WERI-Rb-1 (cell line): ENCODE measurements around the gene KLHL8.

Experiments
- DNase-seq: peaks from one replicate; pipeline ENCODE4 v3.0.0-alpha.2; 2020
- H3K27ac ChIP-seq: fragments of 250-450 bp; sonication (Bioruptor Pico); 2 replicates; pipeline ENCODE4 v1.5.1; 2020; ENCODE audit warnings: mild to moderate bottlenecking, moderate library complexity
- H3K27me3 ChIP-seq: fragments of 250-450 bp; sonication (Bioruptor Pico); 2 replicates; pipeline ENCODE4 v1.5.1; 2021; ENCODE audit warnings: mild to moderate bottlenecking, low read depth, moderate library complexity; ENCODE audit not compliant: insufficient read depth, severe bottlenecking
- H3K36me3 ChIP-seq: fragments of 250-450 bp; sonication (Bioruptor Pico); 2 replicates; pipeline ENCODE4 v1.5.1; 2020; ENCODE audit warnings: mild to moderate bottlenecking, moderate library complexity
- H3K4me3 ChIP-seq: 2 replicates; pipeline ENCODE4 v1.5.1; 2011; ENCODE audit warnings: low read depth, mild to moderate bottlenecking, control low read depth, low read length
- H3K9me3 ChIP-seq: fragments of 250-450 bp; sonication (Bioruptor Pico); 2 replicates; pipeline ENCODE4 v1.5.1; 2021; ENCODE audit warnings: mild to moderate bottlenecking, moderate library complexity; ENCODE audit not compliant: severe bottlenecking
- TF ChIP-seq, protein P1 (sequence below): IDR thresholded peaks from 2 replicates; pipeline ENCODE4 v1.5.1; 2011; ENCODE audit warnings: low read depth, mild to moderate bottlenecking, control low read depth, inconsistent platforms, low read length

Gene KLHL8

DNA sequence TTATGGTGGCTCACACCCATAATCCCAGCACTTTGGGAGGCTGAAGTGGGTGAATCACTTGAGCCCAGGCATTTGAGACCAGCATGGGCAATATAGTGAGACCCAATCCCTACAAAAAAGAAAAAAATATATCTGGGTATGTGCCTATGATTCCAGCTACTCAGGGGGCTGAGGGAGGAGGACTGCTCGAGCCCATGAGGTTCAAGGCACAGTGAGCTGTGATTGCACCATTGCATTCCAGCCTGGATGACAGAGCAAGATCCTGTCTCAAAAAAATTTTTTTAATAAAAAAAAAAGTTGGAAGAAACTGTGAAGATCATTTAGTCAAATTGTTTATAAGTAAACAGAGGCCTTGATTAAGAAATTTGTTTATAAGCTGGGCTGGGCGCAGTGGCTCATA, 39.7 kb downstream of the KLHL8 start:
- TF ChIP-seq, protein P1, sequence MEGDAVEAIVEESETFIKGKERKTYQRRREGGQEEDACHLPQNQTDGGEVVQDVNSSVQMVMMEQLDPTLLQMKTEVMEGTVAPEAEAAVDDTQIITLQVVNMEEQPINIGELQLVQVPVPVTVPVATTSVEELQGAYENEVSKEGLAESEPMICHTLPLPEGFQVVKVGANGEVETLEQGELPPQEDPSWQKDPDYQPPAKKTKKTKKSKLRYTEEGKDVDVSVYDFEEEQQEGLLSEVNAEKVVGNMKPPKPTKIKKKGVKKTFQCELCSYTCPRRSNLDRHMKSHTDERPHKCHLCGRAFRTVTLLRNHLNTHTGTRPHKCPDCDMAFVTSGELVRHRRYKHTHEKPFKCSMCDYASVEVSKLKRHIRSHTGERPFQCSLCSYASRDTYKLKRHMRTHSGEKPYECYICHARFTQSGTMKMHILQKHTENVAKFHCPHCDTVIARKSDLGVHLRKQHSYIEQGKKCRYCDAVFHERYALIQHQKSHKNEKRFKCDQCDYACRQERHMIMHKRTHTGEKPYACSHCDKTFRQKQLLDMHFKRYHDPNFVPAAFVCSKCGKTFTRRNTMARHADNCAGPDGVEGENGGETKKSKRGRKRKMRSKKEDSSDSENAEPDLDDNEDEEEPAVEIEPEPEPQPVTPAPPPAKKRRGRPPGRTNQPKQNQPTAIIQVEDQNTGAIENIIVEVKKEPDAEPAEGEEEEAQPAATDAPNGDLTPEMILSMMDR = no peak
- H3K27ac ChIP-seq = no peak overlapping the region
- no peak for DNase-seq
- H3K4me3 ChIP-seq = no peak overlapping the region
- H3K36me3 ChIP-seq = peaks cover 8% of the 10 kb centered on the region
- no peaks in the 10 kb centered on the region for H3K9me3 ChIP-seq
- H3K27me3 ChIP-seq = no peaks in the 10 kb centered on the region

DNA sequence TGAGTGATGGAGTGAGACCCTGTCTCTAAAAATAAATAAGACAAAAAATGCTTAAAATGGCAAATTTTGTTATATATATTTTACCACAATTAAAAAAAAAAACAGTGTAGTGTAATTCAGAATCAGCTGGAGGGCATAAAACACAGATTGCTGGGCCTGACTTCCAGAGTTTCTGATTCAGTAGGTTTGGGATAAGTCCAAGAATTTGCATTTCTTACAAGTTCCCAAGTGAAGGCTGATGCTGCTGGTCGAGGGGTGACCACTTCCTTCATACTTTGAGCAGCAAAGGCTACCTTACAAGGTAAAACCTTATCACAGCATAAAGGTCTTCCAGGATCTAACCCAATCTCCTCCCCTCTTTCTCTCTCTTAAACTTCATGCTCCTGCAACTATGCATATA, 40.7 kb downstream of the KLHL8 start:
- Histone ChIP-seq H3K27ac (no peak overlapping the region), H3K9me3 (no peaks in the 10 kb centered on the region), H3K4me3 (no peak overlapping the region), H3K27me3 (no peaks in the 10 kb centered on the region), H3K36me3 (peaks cover 8% of the 10 kb centered on the region)
- TF ChIP-seq, protein P1 = no peak
- no peak for DNase-seq

DNA sequence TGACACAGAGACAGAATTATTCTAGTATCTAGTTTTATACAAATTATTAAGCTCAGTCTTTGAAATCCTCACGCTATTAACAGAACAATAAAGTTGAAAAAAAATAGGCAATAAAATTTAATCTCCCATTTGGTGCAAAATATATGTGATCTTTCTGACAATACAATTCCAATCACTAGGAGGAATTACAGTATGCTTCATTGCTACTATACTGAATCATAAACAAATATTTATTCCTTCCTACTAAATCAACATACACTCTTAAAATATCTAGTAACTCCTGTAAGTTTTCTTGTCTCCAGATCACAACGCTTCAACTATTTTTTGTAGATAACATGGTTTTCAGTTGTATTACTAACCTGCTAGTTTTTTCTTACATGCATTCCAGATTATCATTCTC, 45.7 kb downstream of the KLHL8 start:
- H3K27me3 ChIP-seq = no peaks in the 10 kb centered on the region
- no peak overlapping the region for H3K4me3 ChIP-seq
- TF ChIP-seq, protein P1 = no peak
- no peaks in the 10 kb centered on the region for H3K9me3 ChIP-seq
- DNase-seq = no peak
- no peak overlapping the region for H3K27ac ChIP-seq
- H3K36me3 ChIP-seq = peaks cover 17% of the 10 kb centered on the region

DNA sequence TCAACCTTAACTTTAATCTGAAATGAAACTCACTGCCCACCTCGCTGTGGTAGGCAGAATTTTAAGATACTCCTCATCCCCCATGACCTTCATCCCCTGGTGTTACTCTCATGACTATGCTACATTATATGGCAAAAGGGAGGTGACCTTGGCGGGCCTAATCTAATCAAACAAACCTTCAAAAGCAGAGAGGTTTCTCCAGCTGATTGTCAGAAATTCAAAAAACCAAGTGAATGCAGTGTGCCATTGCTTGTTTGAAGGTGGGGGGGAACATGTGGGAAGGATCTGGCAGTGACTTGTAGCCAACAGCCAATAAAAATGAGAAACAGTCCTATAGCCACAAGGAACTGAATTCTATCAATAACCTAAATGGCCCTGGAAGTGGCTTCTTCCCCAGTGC, 48.5 kb downstream of the KLHL8 start:
- TF ChIP-seq, protein P1 = no peak
- Histone ChIP-seq H3K4me3 (no peak overlapping the region), H3K9me3 (no peaks in the 10 kb centered on the region), H3K36me3 (peaks cover 17% of the 10 kb centered on the region), H3K27ac (no peak overlapping the region), H3K27me3 (no peaks in the 10 kb centered on the region)
- DNase-seq = no peak

DNA sequence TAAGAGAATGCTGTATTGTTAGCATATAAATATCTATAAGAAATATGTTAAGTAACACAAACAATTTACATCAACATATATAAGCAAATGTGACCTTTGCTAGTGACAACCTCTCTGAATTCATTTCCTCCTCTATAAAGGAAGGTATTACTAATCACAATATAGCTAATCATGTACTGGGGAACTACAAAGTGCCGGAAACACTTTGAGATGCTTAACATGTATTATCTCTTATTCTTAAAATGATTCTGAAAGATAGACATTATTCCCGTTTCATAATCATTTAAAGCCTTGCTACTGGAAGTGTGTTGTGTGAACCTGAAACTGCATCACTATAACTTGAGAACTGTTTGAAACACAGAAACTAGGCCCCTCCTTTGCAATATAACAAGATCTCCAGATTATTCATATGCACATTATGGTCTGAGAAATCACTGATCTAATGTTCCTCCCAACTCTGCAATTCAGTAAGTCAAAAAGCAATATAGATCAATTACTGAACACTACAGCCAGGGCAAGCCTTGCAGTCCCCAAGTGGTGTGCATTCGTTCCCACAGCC, 54.0 kb downstream of the KLHL8 start:
- TF ChIP-seq, protein P1 = no peak
- no peak for DNase-seq
- H3K27ac ChIP-seq = no peak overlapping the region
- no peak overlapping the region for H3K4me3 ChIP-seq
- H3K27me3 ChIP-seq = no peaks in the 10 kb centered on the region
- H3K36me3 ChIP-seq = peaks cover 19% of the 10 kb centered on the region
- no peaks in the 10 kb centered on the region for H3K9me3 ChIP-seq

DNA sequence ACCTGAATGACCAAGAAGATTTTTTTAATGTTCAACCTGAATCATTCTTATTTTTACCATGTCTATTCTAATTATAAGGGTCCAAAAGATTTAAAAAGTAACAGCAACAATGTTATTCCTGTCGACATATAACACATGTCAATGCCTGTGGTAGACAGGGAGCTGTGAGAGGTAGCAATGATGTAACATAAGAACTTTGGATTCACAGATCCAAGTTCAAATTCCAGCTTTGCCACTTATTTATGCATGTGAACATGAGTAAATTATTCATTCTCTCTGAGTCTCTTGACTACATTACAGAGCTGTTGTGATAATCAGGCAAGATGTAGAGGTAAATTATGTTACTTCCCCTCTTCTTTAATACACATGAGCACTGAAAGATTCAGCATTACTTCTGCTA, 54.5 kb downstream of the KLHL8 start:
- Histone ChIP-seq H3K4me3 (no peak overlapping the region), H3K27ac (no peak overlapping the region), H3K9me3 (no peaks in the 10 kb centered on the region), H3K36me3 (peaks cover 19% of the 10 kb centered on the region), H3K27me3 (no peaks in the 10 kb centered on the region)
- TF ChIP-seq, protein P1 = no peak
- no peak for DNase-seq
